ENCODE measurements around the gene PCDHGA3. TPM values are rescaled to one million over a fixed set of nuclear protein-coding genes. Genes with fewer than 3 reads are reported as not detected.
"Not testable (repeated sequence)": the region's sequence is repeated elsewhere in the genome, so short reads cannot be mapped to it uniquely, and the experiment has no call there.

The PCDHGA3 gene
- total and polyA plus RNA-seq, 2 donors (not counting 3 experiments of a cell fraction or from before 2014, with no cell fraction given), result 0.88 to 1.1 TPM

GRCh38 chr5:141338538-141339306 lies 4.9 kb upstream of the PCDHGA3 start, which contains the start of gene PCDHGA2:
Gene PCDHGA2 (plus strand): TSS chr5:141338760.
- POLR2A ChIA-PET, result no interaction called here
- no peaks in the 10 kb centered on the region for H3K9me1 ChIP-seq (replicated peaks; ENCODE audit: control insufficient read depth, extremely low read depth, insufficient read depth, low read length)
- peak within 1 kb of the TSS in 2 of 3 experiments; percentile 16 to 53 for H3K4me3 ChIP-seq (replicated peaks in 1 of 3; ENCODE audit: insufficient read depth in 1 of 3, low read depth in 1 of 3, low read length in 3 of 3)
- intact Hi-C loops (cut with micrococcal nuclease) (loop anchor here (5.0 kb wide), 1 partner anchor 184 kb away; no protein-coding TSS in a partner anchor), dilution Hi-C loops (cut with MboI; ENCODE audit: extremely low pct_ligation_motif_present, low sequenced_read_pairs) (no loop called here)
- TSS peak; percentile 19 for BruUV-seq (replicated peaks)
- no peaks in the 10 kb centered on the region for H3K9me3 ChIP-seq (replicated peaks; ENCODE audit: control insufficient read depth, insufficient read depth, low read length)
- H3K4me2 ChIP-seq (ENCODE audit: insufficient read depth, low read length), result peak within 1 kb of the TSS; percentile 53
- H3K27ac ChIP-seq (ENCODE audit: insufficient read depth, low read depth, low read length), result no peak within 1 kb of the TSS
- H2AFZ ChIP-seq (ENCODE audit: low read depth, low read length), result peak within 1 kb of the TSS; percentile 69
- no peak within 1 kb of the TSS for H3K9ac ChIP-seq (replicated peaks; ENCODE audit: extremely low read depth, insufficient read depth, low read length)
- no peaks in the 10 kb centered on the region for H4K20me1 ChIP-seq (replicated peaks; ENCODE audit: control insufficient read depth, extremely low read depth, insufficient read depth, low read length)
- H3K4me1 ChIP-seq (ENCODE audit: control insufficient read depth, extremely low read depth, insufficient read depth, low read length), result no peaks in the 10 kb centered on the region
- DNase-seq (ENCODE audit: low read depth, low spot score) (peak; percentile 59), FAIRE-seq (peak; percentile 86)
- TF ChIP-seq MAX (IDR thresholded peaks at IDR 0.05; ENCODE audit: insufficient read depth, insufficient read length) (no peak), JUN (IDR thresholded peaks at IDR 0.05; ENCODE audit: borderline replicate concordance, insufficient read depth, insufficient read length, low read depth) (no peak), CTCF (IDR thresholded peaks at IDR 0.05; ENCODE audit: extremely low read depth in 1 of 2, insufficient read depth in 1 of 2, low read depth in 1 of 2, low read length in 2 of 2) (peak; percentile 43 to 54)
- no peaks in the 10 kb centered on the region for H3K36me3 ChIP-seq (ENCODE audit: control insufficient read depth in 2 of 2, extremely low read depth in 1 of 2, insufficient read depth in 2 of 2, low read length in 2 of 2)
- no peaks in the 10 kb centered on the region for H3K79me2 ChIP-seq (ENCODE audit: control insufficient read depth, insufficient read depth, low read length)
- CTCF ChIA-PET, result interaction anchor here (0.6 to 3.0 kb wide), 28 partner anchors 8 to 228 kb away, joined by 3 to 51 read pairs (median 7); partner anchors contain the start of genes PCDHB14, PCDHGA1, PCDHGA10 and PCDHGA11
- peaks cover 15 to 66% of the 10 kb centered on the region in 2 experiments for H3K27me3 ChIP-seq (ENCODE audit: control insufficient read depth in 2 of 2, insufficient read depth in 2 of 2, low read length in 2 of 2)

GRCh38 chr5:141340781-141341354 lies 2.8 kb upstream of the PCDHGA3 start:
- H3K4me2 ChIP-seq (ENCODE audit: insufficient read depth, low read length); intact Hi-C loops (cut with micrococcal nuclease); H3K79me2 ChIP-seq (ENCODE audit: control insufficient read depth, insufficient read depth, low read length); H4K20me1 ChIP-seq (replicated peaks; ENCODE audit: control insufficient read depth, extremely low read depth, insufficient read depth, low read length); POLR2A ChIA-PET; H3K4me1 ChIP-seq (ENCODE audit: control insufficient read depth, extremely low read depth, insufficient read depth, low read length); H3K9me3 ChIP-seq (replicated peaks; ENCODE audit: control insufficient read depth, insufficient read depth, low read length); DNase-seq (ENCODE audit: low read depth, low spot score); H3K9me1 ChIP-seq (replicated peaks; ENCODE audit: control insufficient read depth, extremely low read depth, insufficient read depth, low read length); BruUV-seq (replicated peaks); H3K36me3 ChIP-seq (ENCODE audit: control insufficient read depth in 2 of 2, extremely low read depth in 1 of 2, insufficient read depth in 2 of 2, low read length in 2 of 2); FAIRE-seq; H3K4me3 ChIP-seq (replicated peaks in 1 of 3; ENCODE audit: insufficient read depth in 1 of 3, low read depth in 1 of 3, low read length in 3 of 3); H3K27ac ChIP-seq (ENCODE audit: insufficient read depth, low read depth, low read length); dilution Hi-C loops (cut with MboI; ENCODE audit: extremely low pct_ligation_motif_present, low sequenced_read_pairs); H3K9ac ChIP-seq (replicated peaks; ENCODE audit: extremely low read depth, insufficient read depth, low read length); H2AFZ ChIP-seq (ENCODE audit: low read depth, low read length): not testable (repeated sequence)
- H3K27me3 ChIP-seq (ENCODE audit: control insufficient read depth in 2 of 2, insufficient read depth in 2 of 2, low read length in 2 of 2), result peaks cover 14 to 51% of the 10 kb centered on the region in 2 experiments
- CTCF ChIA-PET, result interaction anchor here (3.8 kb wide), 1 partner anchor 223 kb away, joined by 38 read pairs; no protein-coding TSS in a partner anchor

Measured in endothelial cell of umbilical vein (primary cell).